ENCODE data around the gene MBP.
"Not testable (repeated sequence)": the region's sequence is repeated elsewhere in the genome, so short reads cannot be mapped to it uniquely, and the experiment has no call there.

MBP gene

GRCh38 chr18:76970770-76971559 lies 161.6 kb downstream of the MBP start:
- DNase-seq (ENCODE audit: low read depth) = no peak

DNA sequence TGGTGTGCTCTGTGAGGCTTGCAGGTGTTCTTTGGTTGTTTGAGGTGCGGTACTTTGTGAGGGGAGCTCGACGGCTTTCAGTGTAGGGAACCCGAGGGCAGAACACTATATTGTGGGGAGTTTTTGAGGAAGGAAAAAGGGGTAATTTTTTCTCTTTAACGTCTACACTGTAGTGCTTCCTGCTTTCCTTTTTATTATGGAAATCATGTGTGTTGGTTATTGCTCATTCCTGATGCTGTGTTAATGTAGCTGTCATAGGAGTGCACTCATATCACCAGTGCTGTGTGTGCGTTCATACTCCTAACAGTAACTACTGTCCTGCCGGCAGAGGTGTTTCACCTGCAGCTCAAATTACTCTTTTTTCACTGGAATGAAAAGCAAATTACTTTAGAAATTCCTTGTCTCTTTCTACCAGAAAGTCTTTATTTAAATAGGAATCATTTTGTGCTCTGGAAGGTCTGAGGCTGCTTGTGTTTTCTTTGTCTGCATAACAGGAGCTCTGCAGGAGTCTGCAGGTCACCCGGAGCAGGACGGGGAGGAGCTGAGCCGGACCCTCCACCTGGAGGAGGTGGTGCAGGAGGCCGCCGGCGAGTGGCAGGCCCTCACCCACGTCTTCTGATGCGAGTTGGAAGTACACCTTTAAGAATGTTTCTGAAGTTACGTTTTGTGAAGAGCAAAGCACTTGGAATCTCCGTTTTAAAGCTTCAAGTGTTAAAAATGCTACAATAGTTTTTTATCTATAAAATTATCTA lies 164.7 kb downstream of the MBP start:
- DNase-seq (ENCODE audit: low read depth) = no peak

DNA sequence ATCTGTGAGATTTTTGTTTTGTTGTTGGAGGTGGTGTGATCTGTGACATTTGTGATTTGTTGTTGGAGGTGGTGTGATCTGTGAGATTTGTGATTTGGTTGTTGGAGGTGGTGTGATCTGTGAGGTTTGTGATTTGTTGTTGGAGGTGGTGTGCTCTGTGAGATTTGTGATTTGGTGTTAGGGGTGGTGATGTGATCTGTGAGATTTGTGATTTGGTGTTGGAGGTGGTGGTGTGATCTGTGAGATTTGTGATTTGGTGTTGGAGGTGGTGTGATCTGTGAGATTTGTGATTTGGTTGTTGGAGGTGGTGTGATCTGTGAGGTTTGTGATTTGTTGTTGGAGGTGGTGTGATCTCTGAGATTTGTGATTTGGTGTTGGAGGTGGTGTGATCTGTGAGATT lies 165.3 kb downstream of the MBP start:
- not testable (repeated sequence) for DNase-seq (ENCODE audit: low read depth)

DNA sequence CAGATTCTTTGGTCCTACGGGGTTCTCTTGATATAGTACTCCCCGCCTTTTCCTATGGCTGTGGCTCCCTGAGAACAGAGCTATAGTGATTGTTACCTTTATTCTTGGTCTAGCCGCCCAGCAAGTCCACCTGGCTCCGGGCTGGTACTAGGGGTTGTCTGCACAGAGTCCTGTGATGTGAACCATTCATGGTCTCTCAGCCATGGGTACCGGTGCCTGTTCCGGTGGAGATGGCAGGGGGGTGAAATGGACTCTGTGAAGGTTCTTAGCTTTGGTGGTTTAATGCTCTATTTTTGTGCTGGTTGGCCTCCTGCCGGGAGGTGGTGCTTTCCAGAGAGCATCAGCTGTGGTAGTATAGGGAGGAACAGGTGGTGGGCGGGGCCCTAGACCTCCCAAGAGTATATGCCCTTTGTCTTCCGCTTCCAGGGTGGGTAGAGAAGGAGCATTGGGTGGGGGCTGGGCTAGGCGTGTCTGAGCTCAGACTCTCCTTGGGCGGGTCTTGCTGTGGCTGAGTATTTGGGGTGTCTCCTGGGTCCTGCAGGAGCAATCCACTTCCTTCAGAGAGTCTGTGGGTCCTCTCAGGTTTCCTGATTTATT lies 166.9 kb downstream of the MBP start:
- DNase-seq (ENCODE audit: low read depth) = not testable (repeated sequence)

DNA sequence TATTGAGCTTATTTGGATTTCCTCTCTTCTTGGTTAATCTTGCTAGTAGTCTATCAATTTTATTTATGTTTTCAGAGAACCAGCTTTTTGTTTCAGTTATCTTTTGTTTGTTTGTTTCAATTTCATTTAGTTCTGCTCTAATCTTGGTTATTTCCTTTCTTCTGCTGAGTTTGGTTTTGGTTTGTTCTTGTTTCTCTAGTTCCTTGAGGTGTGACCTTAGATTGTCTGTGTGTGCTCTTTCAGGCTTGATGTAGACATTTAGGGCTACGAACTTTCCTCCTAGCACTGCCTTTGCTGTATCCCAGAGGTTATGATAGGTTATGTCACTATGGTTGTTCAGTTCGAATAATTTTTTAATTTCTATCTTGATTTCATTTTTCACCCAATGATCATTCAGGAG lies 168.6 kb downstream of the MBP start:
- DNase-seq (ENCODE audit: low read depth) = no peak

DNA sequence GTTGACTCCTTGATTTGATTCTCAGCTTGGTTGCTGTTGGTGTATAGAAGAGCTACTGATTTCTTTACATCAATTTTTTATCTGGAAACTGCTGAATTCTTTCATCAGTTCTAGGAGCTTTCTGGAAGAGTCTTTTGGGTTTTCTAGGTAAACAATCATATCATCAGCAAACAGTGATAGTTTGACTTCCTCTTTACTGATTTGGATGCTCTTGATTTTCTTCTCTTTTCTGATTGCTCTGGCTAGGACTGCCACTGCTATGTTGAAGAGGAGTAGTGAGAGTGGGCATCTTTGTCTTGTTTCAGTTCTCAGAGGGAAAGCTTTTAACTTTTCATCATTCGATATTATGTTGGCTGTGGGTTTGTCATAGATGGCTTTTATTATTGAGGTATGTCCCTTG lies 169.7 kb downstream of the MBP start:
- no peak for DNase-seq (ENCODE audit: low read depth)

DNA sequence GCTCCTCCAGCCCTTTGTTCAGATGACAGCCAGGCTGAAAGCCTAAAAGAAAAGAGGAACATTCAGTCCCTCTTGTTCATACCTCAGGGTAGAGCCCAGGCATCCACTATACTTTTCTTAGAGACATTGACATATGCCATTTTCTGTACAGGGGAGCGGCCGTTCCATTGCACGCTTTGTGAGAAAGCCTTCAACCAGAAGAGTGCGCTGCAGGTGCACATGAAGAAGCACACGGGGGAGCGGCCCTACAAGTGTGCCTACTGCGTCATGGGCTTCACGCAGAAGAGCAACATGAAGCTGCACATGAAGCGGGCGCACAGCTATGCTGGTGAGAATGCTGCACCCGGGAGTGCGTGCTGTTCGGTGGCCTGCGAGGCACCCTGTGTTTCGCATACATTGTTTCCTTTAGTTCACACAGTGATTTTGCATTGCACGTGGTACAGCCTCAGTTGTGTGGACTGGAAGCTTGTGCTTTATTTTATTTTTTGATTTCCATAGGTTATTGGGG lies 172.0 kb downstream of the MBP start:
- no peak for DNase-seq (ENCODE audit: low read depth)

- DNase-seq (ENCODE audit: low read depth) = no peak
Observed at GRCh38 chr18:76959605-76960004, 173.0 kb downstream of the MBP start.

DNA sequence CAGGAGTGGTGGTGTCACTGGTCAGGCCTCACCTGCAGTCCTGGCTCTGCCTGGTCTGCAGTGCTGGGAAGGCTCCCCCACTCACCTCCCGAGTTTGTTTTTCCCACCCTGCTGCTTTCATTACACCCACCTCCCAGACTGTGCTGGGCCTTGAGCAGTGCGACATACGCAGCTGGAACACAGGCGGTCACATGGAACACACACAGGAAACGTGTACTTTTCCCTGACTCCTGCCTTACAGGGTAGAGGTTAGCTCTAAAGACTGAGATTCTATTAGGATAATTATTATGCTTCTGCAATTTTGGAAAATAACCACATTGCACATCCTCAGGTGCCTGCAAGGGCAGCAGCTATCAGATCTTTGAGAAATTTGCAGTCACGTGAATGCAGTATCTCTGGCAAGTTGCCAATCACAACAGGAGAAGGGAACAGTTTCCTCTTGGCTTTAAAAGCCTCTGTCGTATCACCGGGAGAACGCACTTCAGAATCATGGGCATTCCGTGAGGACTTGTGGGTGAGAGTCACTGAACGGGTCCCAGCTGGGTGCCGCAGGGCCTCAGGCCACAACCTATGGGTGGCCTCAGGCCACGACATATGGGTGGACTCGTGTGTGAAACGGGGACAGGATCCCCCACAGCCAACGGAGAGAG lies 173.8 kb downstream of the MBP start:
- no peak for DNase-seq (ENCODE audit: low read depth)

DNA sequence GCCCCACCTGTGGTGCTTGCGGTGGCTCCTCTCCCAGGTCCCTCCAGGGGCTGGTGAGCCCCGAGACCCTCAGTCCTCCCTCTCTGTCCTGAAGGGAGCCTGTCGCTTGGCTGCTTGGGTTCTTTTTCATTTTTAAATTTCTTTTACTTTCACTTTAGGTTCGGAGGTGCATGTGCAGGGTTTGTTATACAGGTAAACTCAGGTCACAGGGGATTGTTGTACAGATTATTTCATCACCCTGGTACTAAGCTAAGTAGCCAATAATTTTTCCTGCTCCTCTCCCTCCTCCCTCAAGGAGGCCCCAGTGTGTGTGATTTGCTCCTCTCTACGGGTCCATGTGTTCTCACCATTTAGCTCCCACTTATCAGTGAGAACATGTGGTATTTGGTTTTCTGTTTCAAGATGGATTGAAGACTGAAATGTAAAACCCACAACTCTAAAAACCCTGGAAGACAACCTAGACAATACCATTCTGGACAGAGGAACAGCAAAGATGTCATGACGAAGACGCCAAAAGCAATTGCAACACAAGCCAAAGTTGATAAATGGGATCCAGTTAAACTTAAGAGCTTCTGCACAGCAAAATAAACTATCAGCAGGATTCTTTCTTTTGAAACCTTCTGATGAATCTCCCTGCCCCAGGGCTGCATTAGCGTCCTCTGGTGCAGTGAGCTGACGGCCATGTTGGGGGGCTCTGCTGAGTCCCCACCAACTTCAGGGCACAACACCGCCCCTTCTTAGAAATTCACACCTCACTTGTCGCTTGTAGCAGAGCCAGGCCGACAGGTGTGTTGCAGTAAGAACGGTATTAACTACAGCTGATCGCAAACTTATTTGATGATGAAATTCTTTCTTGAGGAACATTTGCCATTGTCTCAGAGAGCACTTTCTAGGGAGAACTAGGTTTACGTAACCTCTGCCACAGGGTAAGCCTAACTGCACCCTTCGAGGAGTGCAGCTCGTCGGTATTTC lies 174.9 kb downstream of the MBP start:
- DNase-seq (ENCODE audit: low read depth) = no peak

GRCh38 chr18:76956648-76957047 lies 175.9 kb downstream of the MBP start:
- no peak for DNase-seq (ENCODE audit: low read depth)

DNA sequence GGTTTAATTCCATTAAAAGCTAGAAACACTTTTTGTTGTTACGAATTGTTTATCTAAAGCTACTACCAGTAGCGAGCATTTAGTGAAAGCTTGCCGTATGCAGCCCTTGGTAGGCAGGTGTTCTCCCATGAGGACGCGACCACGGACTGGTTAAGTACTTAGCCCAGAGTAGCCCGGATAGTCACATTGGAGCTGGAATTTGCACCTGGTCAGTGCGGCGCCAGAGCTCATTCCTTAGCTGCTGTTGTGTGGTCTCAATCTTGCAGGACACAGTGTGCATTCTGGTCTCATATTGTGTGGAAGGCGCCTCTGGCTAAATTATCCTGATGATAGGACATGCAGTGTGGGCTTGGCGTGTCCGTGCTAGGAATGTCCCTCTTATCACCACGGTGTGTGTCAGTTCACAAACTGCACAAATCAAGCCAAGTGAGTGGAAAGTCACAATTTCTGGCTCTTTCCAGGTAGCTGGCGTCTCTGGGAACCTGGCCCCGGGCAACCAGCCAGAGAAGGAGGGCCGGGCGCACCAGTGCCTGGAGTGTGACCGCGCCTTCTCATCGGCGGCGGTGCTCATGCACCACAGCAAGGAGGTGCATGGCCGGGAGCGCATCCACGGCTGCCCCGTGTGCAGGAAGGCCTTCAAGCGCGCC lies 176.9 kb downstream of the MBP start:
- no peak for DNase-seq (ENCODE audit: low read depth)

DNA sequence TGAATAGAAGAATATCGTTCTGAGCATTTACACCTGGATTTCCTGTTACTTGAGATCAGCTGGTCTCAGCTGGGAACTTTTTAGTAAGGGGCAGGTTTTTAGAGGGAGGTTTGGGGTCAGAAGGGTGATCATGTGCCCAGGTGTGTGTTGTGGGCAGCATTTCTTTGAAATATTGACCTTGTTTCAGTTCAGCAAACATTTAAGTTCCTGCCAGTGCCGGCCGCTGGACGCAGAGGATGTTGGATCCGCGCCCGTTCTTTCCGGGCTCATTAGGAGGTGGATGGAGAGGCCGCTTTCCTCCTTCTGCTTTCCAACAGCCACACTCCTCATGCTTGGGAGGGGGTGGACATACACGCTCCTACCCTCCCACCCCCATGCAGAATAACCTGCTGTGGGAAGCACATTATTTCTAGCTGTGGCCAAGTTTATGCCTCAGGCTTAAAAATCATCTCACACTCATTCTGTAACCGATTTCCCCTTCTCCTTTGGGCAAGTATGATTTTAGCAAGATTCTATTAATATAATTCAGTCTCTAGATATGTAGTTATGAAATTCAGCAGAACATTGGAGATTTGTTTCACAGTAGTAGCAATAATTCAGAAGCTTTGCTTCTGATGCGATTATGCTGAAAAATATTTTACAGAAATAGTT lies 178.9 kb downstream of the MBP start:
- no peak for DNase-seq (ENCODE audit: low read depth)

- DNase-seq (ENCODE audit: low read depth) = no peak
Observed at GRCh38 chr18:76953156-76953555, 179.4 kb downstream of the MBP start.

GRCh38 chr18:76952747-76953146 lies 179.8 kb downstream of the MBP start:
- no peak for DNase-seq (ENCODE audit: low read depth)

DNA sequence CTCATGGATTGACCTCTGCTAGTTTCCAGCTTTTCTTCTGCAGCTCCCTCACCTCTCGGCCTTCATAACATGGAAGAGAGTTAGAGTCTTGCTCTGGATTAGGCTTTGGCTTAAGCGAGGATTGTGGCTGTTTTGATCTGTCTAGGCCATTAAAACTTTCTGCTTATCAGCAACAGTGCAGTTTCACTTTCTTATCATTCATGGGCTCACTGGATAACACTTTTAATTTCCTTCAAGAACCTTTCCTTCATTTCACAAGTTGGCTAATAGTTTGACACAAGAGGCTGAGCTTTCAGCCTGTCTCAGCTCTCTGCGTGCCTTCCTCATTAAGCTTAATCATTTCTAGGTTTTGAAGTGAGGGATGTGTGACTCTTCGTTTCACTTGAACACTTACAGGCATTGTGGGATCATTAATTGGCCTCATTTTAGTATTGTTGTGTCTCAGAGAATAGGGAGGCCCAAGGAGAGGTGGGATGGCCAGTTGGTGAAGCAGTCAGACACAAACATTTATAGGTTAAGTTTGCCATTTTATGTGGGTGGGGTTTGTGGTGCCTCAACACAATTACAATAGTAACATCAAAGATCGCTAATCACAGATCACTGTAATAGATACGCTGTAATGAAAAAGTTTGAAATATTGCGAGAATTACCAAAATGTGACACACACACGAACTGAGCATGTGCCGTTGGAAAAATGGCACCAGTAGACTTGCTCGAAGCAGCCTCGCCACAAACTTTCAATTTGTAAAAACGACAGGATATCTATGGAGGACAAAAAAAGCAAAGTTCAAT lies 180.9 kb downstream of the MBP start:
- no peak for DNase-seq (ENCODE audit: low read depth)

GRCh38 chr18:76948345-76948744 lies 184.2 kb downstream of the MBP start:
- DNase-seq (ENCODE audit: low read depth) = no peak

DNA sequence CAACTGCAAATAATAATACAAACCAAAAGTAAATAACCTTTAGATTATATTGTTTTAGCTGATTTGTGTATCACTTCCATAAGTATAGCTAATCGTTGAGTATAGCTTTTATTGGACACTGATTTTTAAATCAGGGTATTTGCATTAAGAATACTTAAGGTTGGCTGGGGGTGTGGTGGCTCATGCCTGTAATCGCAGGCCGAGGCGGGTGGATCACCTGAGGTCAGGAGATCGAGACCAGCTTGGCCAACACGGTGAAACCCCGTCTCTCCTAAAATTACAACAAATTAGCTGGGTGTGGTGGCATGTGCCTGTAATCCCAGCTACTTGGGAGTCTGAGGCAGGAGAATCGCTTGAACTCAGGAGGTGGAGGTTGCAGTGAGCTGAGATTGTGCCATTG lies 188.2 kb downstream of the MBP start:
- not testable (repeated sequence) for DNase-seq (ENCODE audit: low read depth)

Data from activated T-helper 1 cell treated with Interleukin-2 at 50 U/mL for 16 hours (primary cell).